Muscle of leg (tissue), 11 donors: Measurements from ENCODE around the gene BCS1L. TPM values are rescaled to one million over a fixed set of nuclear protein-coding genes. Genes with fewer than 3 reads are reported as not detected.

Experiments used
- DNase-seq: peaks from one replicate; pipeline ENCODE4 v3.0.0; 2013
- H3K27ac ChIP-seq: one replicate; pipeline ENCODE4 v1.5.1; 2013; ENCODE audit warnings: mild to moderate bottlenecking, low read length, control low read depth
- H3K27me3 ChIP-seq: one replicate; pipeline ENCODE4 v1.6.1; 2013; ENCODE audit warnings: low read length; ENCODE audit not compliant: control insufficient read depth, insufficient read depth
- H3K36me3 ChIP-seq: one replicate; pipeline ENCODE4 v1.6.1; 2013; ENCODE audit warnings: low read length; ENCODE audit not compliant: control insufficient read depth, insufficient read depth
- H3K4me1 ChIP-seq: one replicate; pipeline ENCODE4 v1.6.1; 2013; ENCODE audit warnings: low read length; ENCODE audit not compliant: control insufficient read depth, insufficient read depth
- H3K4me3 ChIP-seq: one replicate; pipeline ENCODE4 v1.5.1; 2013; ENCODE audit warnings: low read length, control low read depth
- H3K9me3 ChIP-seq: replicated peaks from 2 replicates; pipeline ENCODE4 v1.6.1; 2013; ENCODE audit warnings: low read depth, low read length; ENCODE audit not compliant: control insufficient read depth
- WGBS: methylation state at CpG from one replicate; pipeline ENCODE4 v1.1.5; 2013; ENCODE audit warnings: missing lambda C conversion rate; ENCODE audit not compliant: insufficient coverage; 5-methylcytosine and 5-hydroxymethylcytosine counted together
- polyA plus RNA-seq, 8 donors: library from polyadenylated mRNA; unstranded; fragments of 120-200 nt; gene quantifications; one replicate each; pipeline versions ENCODE4 v1.2.1 to v1.2.3, GENCODE V29; 2013; ENCODE audit warnings: inconsistent platforms in 1 of 8, low replicate concordance in 1 of 8; ENCODE audit not compliant: insufficient read length in 8 of 8, insufficient read depth in 1 of 8
- total RNA-seq: library from RNA; stranded (reverse); fragments of 120-200 nt; gene quantifications from one replicate; pipeline ENCODE4 v1.2.4, GENCODE V29; 2013

BCS1L gene
- total and polyA plus RNA-seq, 9 donors = 33.6 to 43.4 (median 36.5) TPM

GRCh38 chr2:218655751-218656150 lies 3.7 kb upstream of the BCS1L start:
- peaks cover 15% of the 10 kb centered on the region for H3K4me1 ChIP-seq
- peaks cover 51% of the 10 kb centered on the region for H3K36me3 ChIP-seq
- WGBS = 87% methylated on average over 2 of the region's 2 CpGs
- DNase-seq = peak; percentile 27
- H3K4me3 ChIP-seq = no peak overlapping the region
- H3K27ac ChIP-seq = no peak overlapping the region
- no peaks in the 10 kb centered on the region for H3K9me3 ChIP-seq
- H3K27me3 ChIP-seq = no peaks in the 10 kb centered on the region

GRCh38 chr2:218658671-218659257 lies 719 bp upstream of the BCS1L start:
- Histone ChIP-seq H3K4me3 (peak overlapping the region; percentile 92), H3K36me3 (peaks cover 54% of the 10 kb centered on the region), H3K27ac (peak overlapping the region; percentile 66), H3K9me3 (no peaks in the 10 kb centered on the region), H3K27me3 (no peaks in the 10 kb centered on the region), H3K4me1 (peaks cover 15% of the 10 kb centered on the region)
- whole genome bisulfite sequencing = 2% methylated on average over 26 of the region's 27 CpGs
- DNase-seq = peak; percentile 33

- Histone ChIP-seq H3K4me1 (peaks cover 15% of the 10 kb centered on the region), H3K27ac (peak overlapping the region; percentile 26), H3K36me3 (peaks cover 58% of the 10 kb centered on the region), H3K4me3 (peak overlapping the region; percentile 92), H3K9me3 (no peaks in the 10 kb centered on the region), H3K27me3 (no peaks in the 10 kb centered on the region)
- WGBS = 17% methylated on average over 8 of the region's 8 CpGs
- DNase-seq = no peak
Measured at GRCh38 chr2:218659988-218660358, 490 bp downstream of the BCS1L start.

- Histone ChIP-seq H3K4me1 (peaks cover 15% of the 10 kb centered on the region), H3K4me3 (no peak overlapping the region), H3K9me3 (no peaks in the 10 kb centered on the region), H3K27me3 (no peaks in the 10 kb centered on the region), H3K27ac (no peak overlapping the region), H3K36me3 (peaks cover 60% of the 10 kb centered on the region)
- WGBS = 90% methylated on average over 5 of the region's 7 CpGs
- DNase-seq = no peak
Measured at GRCh38 chr2:218662377-218662776, 2.9 kb downstream of the BCS1L start.

GRCh38 chr2:218662827-218663226 lies 3.3 kb downstream of the BCS1L start:
- 94% methylated on average over 5 of the region's 10 CpGs for WGBS
- Histone ChIP-seq H3K4me3 (no peak overlapping the region), H3K9me3 (no peaks in the 10 kb centered on the region), H3K4me1 (peaks cover 15% of the 10 kb centered on the region), H3K27me3 (no peaks in the 10 kb centered on the region), H3K27ac (no peak overlapping the region), H3K36me3 (peaks cover 60% of the 10 kb centered on the region)
- DNase-seq = no peak

DNA sequence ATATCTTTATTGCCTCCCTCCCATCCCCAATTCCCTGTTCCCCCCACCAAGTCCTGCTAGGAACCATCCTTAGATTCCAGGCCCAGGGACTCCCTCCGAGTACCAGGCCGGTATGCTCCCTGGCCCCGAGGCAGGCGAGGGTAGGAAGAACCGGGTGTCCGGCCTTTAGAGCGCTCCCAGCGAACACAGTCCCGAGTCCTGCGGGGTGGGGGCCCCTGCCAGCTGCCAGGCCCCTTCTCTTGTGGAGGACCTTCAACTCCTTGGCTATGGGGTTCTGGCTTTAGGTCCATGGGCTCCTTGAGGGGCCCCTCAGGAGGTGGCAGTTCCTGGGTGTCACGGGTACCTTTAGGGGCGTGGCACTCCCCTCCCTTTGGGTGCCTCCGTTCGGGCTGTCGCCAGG lies 4.4 kb downstream of the BCS1L start:
- H3K4me1 ChIP-seq = peaks cover 8% of the 10 kb centered on the region
- 95% methylated on average over 14 of the region's 15 CpGs for WGBS
- no peaks in the 10 kb centered on the region for H3K9me3 ChIP-seq
- no peak overlapping the region for H3K4me3 ChIP-seq
- DNase-seq = no peak
- H3K36me3 ChIP-seq = peaks cover 69% of the 10 kb centered on the region
- H3K27ac ChIP-seq = no peak overlapping the region
- H3K27me3 ChIP-seq = no peaks in the 10 kb centered on the region

DNA sequence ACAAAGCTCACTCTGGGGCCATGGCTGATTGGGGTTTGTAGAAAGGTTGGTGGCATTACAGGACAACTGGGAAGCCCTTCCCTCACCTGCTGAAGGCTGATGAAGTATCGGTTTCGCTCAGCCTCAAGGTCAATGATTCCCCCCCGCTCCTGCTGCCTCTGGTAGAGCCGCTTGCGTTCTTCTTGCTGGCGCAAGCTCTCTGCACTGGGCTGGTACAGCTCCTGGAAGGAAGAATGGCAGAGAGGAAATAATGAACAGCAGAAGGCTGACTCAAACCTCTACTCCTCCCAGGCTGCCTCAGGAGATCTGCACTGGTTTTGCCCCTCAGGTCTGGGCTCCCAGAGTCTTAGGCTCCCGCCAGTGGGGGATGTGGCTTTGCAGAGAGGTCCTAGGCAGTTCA lies 5.2 kb downstream of the BCS1L start:
- Histone ChIP-seq H3K4me1 (peaks cover 8% of the 10 kb centered on the region), H3K27me3 (no peaks in the 10 kb centered on the region), H3K27ac (no peak overlapping the region), H3K36me3 (peaks cover 72% of the 10 kb centered on the region), H3K9me3 (no peaks in the 10 kb centered on the region), H3K4me3 (no peak overlapping the region)
- WGBS = 89% methylated on average over 3 of the region's 7 CpGs
- DNase-seq = no peak

GRCh38 chr2:218671097-218671653 lies 11.7 kb downstream of the BCS1L start:
- Histone ChIP-seq H3K4me3 (peak overlapping the region; percentile 81), H3K36me3 (peaks cover 32% of the 10 kb centered on the region), H3K4me1 (peaks cover 11% of the 10 kb centered on the region), H3K9me3 (no peaks in the 10 kb centered on the region), H3K27ac (peak overlapping the region; percentile 65), H3K27me3 (no peaks in the 10 kb centered on the region)
- WGBS = 20% methylated on average over 5 of the region's 12 CpGs
- DNase-seq = no peak

- H3K4me1 ChIP-seq = peaks cover 11% of the 10 kb centered on the region
- H3K9me3 ChIP-seq = no peaks in the 10 kb centered on the region
- DNase-seq = peak; percentile 96
- peak within 1 kb of the TSS; percentile 81 for H3K4me3 ChIP-seq
- no peaks in the 10 kb centered on the region for H3K27me3 ChIP-seq
- WGBS = under 1% methylated on average over 28 of the region's 49 CpGs
- peaks cover 28% of the 10 kb centered on the region for H3K36me3 ChIP-seq
- H3K27ac ChIP-seq = peak within 1 kb of the TSS; percentile 73
Measured at GRCh38 chr2:218671654-218672566, 12.4 kb downstream of the BCS1L start, which contains the start of the genes RNF25 and STK36. Gene RNF25 (minus strand): TSS chr2:218672002. CDS start chr2:218671970, 32 bp downstream. Gene STK36 (plus strand): TSS chr2:218672086. CDS start chr2:218672830, 744 bp downstream.

DNA sequence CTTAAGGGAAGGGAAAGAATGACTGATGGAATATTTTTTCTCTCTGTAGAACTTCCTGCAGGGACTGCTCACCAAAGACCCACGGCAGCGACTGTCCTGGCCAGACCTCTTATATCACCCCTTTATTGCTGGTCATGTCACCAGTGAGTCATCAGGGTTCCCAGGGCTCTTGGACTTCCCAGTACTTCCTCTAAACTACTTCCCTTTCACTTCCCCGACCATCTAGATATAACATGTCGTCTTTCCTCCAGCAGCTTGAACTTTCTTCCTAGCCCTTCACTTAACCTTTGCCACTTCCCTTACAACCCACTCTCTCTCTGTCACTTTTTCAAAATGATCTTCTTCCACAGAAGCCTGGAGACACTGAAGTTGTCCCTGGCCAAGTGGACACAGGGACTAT lies 19.6 kb downstream of the BCS1L start:
- Histone ChIP-seq H3K4me1 (no peaks in the 10 kb centered on the region), H3K27ac (no peak overlapping the region), H3K4me3 (no peak overlapping the region), H3K9me3 (no peaks in the 10 kb centered on the region), H3K27me3 (no peaks in the 10 kb centered on the region), H3K36me3 (peaks cover 28% of the 10 kb centered on the region)
- DNase-seq = peak; percentile 17
- WGBS = 66% methylated on average over 4 of the region's 4 CpGs
